ENCODE results near the gene WNT7A.
"Not testable (repeated sequence)": the region's sequence is repeated elsewhere in the genome, so short reads cannot be mapped to it uniquely, and the experiment has no call there.

Gene WNT7A

DNA sequence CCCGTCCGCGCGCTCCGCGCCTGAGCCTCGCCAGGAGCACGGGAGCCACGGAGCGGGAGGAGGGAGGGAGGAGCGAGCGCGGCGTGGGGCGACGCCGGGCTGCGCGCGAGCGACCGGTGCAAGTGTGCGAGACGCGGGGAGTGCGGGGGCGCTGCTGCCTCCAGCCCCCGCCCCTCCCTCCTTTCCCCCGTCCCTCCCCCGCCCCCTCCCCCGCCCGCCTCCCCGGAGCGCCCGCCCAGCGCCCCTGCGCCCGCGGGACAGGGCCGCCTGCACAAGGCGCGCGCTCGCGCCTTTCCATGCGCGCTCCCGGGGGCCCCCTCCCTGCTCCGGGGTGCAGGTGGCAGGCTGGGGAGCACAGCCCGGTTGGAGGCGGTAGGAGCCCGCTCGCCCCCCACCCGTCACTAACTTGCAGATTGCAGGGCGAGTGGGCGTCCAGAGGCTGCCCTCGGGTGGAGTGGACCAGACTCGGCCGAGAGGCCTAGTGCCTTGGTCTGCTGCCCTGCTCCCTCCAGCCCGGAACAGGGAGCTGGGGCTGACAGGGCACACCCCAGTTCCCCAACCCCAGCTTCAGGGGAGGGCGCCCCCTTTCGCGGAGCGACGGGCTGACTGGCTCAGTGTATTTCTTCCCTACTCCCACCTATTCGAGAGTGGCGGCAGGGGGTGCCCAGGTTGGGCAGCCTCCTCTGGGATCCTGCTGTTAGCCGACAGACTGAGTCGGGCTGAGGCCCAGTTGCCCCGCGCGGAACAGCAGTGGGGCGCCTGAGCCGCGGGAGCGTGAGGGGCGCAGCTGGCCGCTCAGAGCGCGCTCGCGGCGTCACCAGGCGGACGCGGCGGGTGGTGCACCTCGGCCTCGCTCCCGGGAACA lies at the start of gene WNT7A:
Gene WNT7A, minus strand, starts transcription at position 126 of the 865 bp plus-strand sequence. CDS start 255 bp downstream, outside the sequence.
- peak; percentile 57 for DNase-seq (ENCODE audit: low spot score)

DNA sequence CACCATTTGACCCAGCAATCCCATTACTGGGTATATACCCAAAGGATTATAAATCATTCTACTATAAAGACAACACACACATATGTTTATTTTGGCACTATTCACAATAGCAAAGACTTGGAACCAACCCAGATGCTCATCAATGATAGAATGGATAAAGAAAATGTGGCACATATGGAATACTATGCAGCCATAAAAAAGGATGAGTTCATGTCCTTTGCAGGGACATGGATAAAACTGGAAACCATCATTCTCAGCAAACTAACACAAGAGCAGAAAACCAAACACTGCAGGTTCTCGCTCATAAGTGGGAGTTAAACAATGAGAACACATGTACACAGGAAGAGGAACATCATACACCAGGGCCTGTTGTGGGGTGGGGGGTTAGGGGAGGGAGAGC lies 48.9 kb upstream of the WNT7A start:
- DNase-seq (ENCODE audit: low spot score) = not testable (repeated sequence)

- DNase-seq (ENCODE audit: low spot score) = no peak
Measured at GRCh38 chr3:13927295-13927694, 47.4 kb upstream of the WNT7A start.

DNA sequence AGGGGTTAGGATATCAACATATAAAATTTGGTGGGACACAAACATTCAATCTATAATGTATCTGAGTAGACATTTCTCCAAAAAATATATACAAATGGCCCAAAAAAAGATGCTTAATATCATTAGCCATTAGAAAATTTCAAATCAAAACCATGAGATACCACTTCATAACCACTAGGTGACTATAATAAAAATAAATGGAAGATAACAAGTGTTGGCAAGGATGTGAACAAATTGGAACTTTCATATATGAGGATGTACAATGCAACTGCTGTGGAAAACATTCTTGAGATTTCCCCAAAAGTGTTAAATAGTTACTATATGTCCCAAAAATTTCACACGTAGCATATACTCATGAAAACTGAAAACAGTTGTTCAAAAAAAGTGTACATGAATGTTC lies 36.5 kb upstream of the WNT7A start:
- no peak for DNase-seq (ENCODE audit: low spot score)

DNA sequence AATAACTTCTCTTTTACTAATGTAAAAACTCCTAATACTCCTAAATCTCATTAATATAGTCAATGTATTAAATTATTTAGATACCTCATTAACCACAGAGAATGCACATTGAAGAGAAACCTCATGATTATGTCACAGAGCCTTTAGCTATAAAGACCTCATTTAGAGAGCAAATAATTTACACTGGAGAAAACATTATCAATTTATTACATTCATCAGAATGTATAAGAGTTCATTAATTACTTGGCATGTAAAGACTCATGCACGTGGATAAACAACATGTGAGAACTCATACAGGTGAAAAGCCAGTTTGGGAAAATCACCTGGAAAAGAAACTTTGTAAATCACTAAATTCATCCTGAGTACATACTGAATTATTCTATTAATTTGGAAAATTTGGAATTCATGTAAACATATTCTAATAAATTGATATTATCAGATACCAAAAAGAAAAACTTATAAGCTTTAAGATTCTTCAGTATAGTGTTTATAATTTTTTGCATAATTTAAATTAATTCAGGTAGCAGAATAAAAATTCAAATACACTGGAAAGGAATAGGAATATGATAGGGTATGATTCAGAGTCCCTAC lies 22.9 kb upstream of the WNT7A start:
- no peak for DNase-seq (ENCODE audit: low spot score)

- DNase-seq (ENCODE audit: low spot score) = no peak
Measured at GRCh38 chr3:13901935-13902584, 22.2 kb upstream of the WNT7A start.

DNA sequence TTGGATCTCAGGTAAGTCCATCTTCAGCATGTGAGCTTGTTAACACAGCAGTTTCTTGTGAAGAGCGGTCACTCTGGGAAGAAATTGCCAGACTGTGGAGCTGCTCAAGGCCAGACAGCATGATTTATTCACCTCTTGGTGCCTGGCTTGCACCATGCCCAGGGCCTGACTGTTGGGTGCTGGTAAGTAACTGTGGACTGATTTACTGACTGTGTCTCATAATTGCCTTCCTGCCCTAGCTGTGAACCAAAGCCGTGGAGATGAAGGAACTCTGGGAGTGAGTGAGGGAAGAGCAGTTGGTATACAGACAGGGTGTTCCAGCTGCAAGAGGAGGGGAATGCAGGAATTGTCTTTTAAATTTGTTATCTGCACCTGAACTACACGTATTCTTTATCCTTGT lies 18.5 kb upstream of the WNT7A start:
- DNase-seq (ENCODE audit: low spot score) = no peak

GRCh38 chr3:13896473-13897154 lies 16.7 kb upstream of the WNT7A start:
- DNase-seq (ENCODE audit: low spot score) = peak; percentile 53

DNA sequence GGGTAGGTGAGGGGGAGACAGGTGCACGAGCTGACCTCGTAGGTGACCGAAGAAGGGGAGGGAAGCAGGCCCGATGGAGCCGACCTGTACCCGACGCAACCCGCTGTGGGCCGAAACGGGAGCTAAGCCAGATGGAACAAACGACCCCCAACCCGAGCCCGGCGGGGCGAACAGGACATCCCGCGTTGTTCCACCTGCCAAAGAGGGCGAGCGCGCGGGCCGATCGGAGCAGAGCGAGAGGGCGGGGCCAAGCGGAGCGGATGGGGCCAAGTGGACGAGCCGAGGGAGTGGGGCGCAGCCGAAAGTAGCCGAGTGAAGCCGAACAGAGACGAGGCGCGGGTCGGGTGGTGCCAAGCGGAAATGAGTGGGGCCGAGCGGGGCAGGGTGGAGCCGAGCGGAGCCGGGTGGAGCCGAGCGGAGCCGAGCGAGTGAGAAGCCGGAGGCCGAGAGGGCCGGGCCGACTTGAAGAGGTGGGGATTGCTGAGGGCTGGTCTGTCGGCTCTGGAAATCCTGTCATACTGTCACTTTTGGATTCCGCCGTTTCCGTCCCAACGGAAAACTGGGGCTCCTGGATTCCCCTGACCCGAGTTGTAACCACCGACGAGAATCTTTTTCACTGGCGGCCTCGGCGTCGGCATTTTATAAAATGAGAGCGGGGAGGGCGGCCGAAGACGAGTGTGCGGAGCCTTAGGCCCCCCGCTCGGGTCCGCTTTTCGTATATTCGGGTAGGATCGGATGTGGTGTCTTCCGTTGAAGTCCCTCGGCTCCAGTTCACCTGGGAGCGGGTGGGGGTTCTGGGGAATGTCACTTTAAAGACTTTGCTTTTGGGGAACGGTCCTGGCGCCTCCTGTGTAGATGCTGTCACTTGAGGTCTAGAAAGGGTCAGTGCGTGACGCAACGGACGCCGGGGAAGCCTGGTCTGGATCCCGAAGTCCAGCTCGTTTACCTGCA lies 15.6 kb upstream of the WNT7A start:
- peak; percentile 91 for DNase-seq (ENCODE audit: low spot score)

DNA sequence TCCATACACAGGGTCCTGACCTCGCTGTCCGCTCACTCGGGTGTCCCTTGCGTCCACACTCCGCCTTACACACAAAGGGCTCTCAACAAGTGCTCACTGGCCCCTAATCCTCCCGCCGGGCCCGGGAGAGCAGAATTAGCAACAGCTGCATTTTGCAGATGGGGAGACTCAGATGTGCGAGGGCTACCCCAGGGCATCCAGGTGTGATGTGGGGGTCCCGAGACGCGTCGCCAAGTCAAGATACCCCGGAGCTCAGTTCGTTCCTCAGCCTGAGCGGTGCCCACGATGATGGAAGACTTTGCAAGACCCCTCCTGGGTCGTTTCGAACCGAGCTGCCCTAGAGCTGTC lies 14.9 kb upstream of the WNT7A start:
- no peak for DNase-seq (ENCODE audit: low spot score)

GRCh38 chr3:13894096-13894806 lies 14.4 kb upstream of the WNT7A start:
- no peak for DNase-seq (ENCODE audit: low spot score)

DNA sequence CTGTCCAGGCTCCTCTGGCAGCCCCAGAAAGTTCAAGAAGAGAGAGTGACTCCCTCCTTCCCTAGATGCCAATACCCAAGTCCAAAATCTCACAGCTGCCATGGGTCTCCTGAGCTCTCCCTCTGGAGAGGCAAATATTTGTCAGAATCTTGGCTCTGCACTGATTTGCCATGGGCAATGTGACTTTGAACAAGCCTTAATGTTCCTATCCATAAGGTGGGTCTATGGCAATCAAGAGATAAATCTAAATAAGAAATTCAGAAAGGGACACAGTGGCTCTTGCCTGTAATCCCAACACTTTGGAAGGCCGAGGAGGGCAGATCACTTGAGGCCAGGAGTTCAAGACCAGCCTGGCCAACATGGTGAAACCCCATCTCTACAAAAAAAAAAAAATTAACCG lies 12.4 kb upstream of the WNT7A start:
- DNase-seq (ENCODE audit: low spot score) = no peak

GRCh38 chr3:13891492-13892073 lies 11.7 kb upstream of the WNT7A start:
- no peak for DNase-seq (ENCODE audit: low spot score)

GRCh38 chr3:13891017-13891392 lies 11.1 kb upstream of the WNT7A start:
- no peak for DNase-seq (ENCODE audit: low spot score)

- DNase-seq (ENCODE audit: low spot score) = no peak
Measured at GRCh38 chr3:13890377-13891016, 10.6 kb upstream of the WNT7A start.

DNA sequence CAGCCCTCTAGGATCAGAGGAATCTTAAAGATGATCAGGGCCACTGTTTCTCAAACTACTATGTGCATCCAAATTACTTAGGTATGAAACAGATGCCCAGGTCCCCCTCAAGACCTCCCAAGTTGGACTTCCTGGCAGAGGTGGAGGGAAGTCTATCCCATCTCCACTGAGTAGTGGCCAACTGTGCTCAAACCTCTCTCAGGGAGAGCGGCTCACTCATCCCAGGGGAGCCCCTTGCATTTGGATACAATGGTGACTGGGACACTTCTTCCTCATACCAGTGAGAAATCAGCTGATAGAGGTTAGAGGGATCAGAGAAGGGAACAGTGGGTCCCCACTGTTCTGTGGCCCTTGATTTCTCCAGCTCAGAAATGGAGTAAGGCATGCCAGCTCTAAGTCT lies 8.7 kb upstream of the WNT7A start:
- no peak for DNase-seq (ENCODE audit: low spot score)

DNA sequence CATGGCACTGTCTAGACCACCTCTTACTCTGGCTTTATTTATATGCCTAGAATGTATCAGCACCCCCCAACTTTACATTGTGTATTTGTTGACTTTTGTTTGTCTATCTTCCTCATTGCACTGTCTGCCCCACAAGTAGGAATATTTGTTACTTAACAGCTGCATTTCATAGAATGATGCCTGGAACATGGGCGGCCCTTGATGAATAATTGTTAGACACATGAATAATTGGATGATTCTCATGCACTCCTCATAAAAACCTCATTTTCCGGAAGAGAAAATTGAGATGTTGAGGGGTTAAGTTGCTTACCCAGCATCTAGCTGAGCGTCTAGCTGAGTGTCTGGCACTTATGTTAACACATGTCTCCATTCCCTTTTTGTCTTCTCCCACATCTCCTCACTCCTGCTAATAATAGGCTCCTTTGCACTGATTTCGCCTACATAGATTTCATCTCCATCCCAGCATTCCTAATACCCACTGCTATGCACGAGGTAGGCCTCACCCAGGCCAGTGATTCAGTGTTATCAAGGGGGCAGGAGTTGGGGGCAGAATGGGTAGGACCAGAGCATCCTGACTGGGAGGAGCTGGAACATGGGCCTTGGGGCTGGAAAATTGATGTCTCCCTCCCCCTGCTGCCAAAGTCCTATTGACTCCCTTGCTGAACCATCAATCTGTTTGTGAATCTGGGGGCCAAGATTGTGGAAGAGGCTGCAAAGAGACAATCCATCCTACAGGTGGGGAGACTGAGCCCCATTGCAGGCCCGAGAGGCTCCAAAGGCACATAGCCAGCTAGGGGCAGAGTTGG lies 7.8 kb upstream of the WNT7A start:
- no peak for DNase-seq (ENCODE audit: low spot score)

GRCh38 chr3:13886593-13887129 lies 6.8 kb upstream of the WNT7A start:
- DNase-seq (ENCODE audit: low spot score) = no peak

GRCh38 chr3:13885704-13886010 lies 5.8 kb upstream of the WNT7A start:
- DNase-seq (ENCODE audit: low spot score) = no peak

Data from germinal center (tissue), 1 donor.